Caco-2 (cell line): ENCODE results near the gene MMP12. TPM values are rescaled to one million over a fixed set of nuclear protein-coding genes. Genes with fewer than 3 reads are reported as not detected.

Experiments
- BruUV-seq: library from RNA; stranded (reverse); fragments of 400-500 nt; replicated peaks from 2 replicates; lab custom pipeline; 2021; lab: Mats Ljungman, UMichigan
- CTCF ChIA-PET: fragments of 300-600 bp; sonication (Branson Sonifier 250); formaldehyde crosslinking; loops from one replicate; lab custom pipeline; 2022; ENCODE audit warnings: antibody characterized with exemption; lab: Charles Lee
- POLR2A ChIA-PET: fragments of 300-600 bp; sonication (Branson Sonifier 250); formaldehyde crosslinking; loops from one replicate; lab custom pipeline; 2022; ENCODE audit warnings: antibody characterized with exemption; lab: Charles Lee
- DNase-seq, 2 experiments: peaks; one replicate each; pipeline versions ENCODE4 v3.0.0 to v3.0.0-alpha.2; 2020 to 2022
- H3K27me3 ChIP-seq: replicated peaks from 2 replicates; pipeline ENCODE4 v1.6.0; 2011; ENCODE audit warnings: low read length; ENCODE audit not compliant: control insufficient read depth, insufficient read depth
- H3K36me3 ChIP-seq: 2 replicates; pipeline ENCODE4 v1.5.1; 2011; ENCODE audit warnings: low read length; ENCODE audit not compliant: control insufficient read depth, insufficient read depth
- H3K4me1 ChIP-seq: fragments of 250-450 bp; sonication (Bioruptor Pico); 2 replicates; pipeline ENCODE4 v1.5.1; 2020; ENCODE audit warnings: mild to moderate bottlenecking
- H3K4me3 ChIP-seq: 2 replicates; pipeline ENCODE4 v1.5.1; 2011; ENCODE audit warnings: low read depth, mild to moderate bottlenecking, control low read depth, low read length
- H3K9me3 ChIP-seq: fragments of 250-450 bp; sonication (Bioruptor Pico); 2 replicates; pipeline ENCODE4 v1.5.1; 2020; ENCODE audit warnings: mild to moderate bottlenecking, moderate library complexity
- H3K27ac Mint-ChIP-seq: one replicate; pipeline ENCODE4 v1.8.0; 2022; ENCODE audit warnings: mixed read lengths; ENCODE audit not compliant: unreplicated experiment
- H3K27me3 Mint-ChIP-seq: one replicate; pipeline ENCODE4 v1.8.0; 2022; ENCODE audit warnings: mixed read lengths; ENCODE audit not compliant: insufficient read depth, unreplicated experiment
- H3K36me3 Mint-ChIP-seq: one replicate; pipeline ENCODE4 v1.8.0; 2022; ENCODE audit warnings: mild to moderate bottlenecking, mixed read lengths; ENCODE audit not compliant: insufficient read depth, unreplicated experiment
- H3K4me1 Mint-ChIP-seq: one replicate; pipeline ENCODE4 v1.8.0; 2022; ENCODE audit warnings: low read depth, mixed read lengths; ENCODE audit not compliant: unreplicated experiment
- H3K4me3 Mint-ChIP-seq: one replicate; pipeline ENCODE4 v1.8.0; 2022; ENCODE audit warnings: mild to moderate bottlenecking, moderate library complexity, mixed read lengths; ENCODE audit not compliant: unreplicated experiment
- H3K9me3 Mint-ChIP-seq: one replicate; pipeline ENCODE4 v1.8.0; 2022; ENCODE audit warnings: mixed read lengths; ENCODE audit not compliant: unreplicated experiment
- intact Hi-C: fragments of 100-400 bp; cut with micrococcal nuclease; formaldehyde crosslinking; loops from one replicate; pipeline ENCODE4 v1.10.0; 2022; ENCODE audit not compliant: unreplicated experiment
- total RNA-seq: library from RNA; stranded (reverse); gene quantifications from 2 replicates; pipeline ENCODE4 v1.2.3, GENCODE V29; 2022
- TF ChIP-seq, protein P1 (sequence below), 2 experiments: fragments of 200-600 bp in 1 of 2; IDR thresholded peaks; 1 replicate in 1 of 2; 2 replicates in 1 of 2; pipeline versions ENCODE4 v1.5.1 to v1.8.0; 2011 to 2022; ENCODE audit warnings: antibody characterized with exemption in 1 of 2, control low read depth in 1 of 2, inconsistent platforms in 1 of 2, low read depth in 1 of 2, low read length in 1 of 2, mild to moderate bottlenecking in 1 of 2, moderate library complexity in 1 of 2; ENCODE audit not compliant: insufficient read depth in 1 of 2, severe bottlenecking in 1 of 2, unreplicated experiment in 1 of 2

Gene MMP12
- total RNA-seq, 1 experiment from 2014 or later: not detected

GRCh38 chr11:102836290-102836875 lies 38.4 kb downstream of the MMP12 start:
- BruUV-seq: no TSS peak
- Mint-ChIP-seq H3K27me3 (peaks cover 4% of the 10 kb centered on the region), H3K4me3 (no peak overlapping the region), H3K9me3 (no peaks in the 10 kb centered on the region), H3K27ac (no peak overlapping the region), H3K36me3 (no peaks in the 10 kb centered on the region), H3K4me1 (no peaks in the 10 kb centered on the region)
- H3K36me3 ChIP-seq: no peaks in the 10 kb centered on the region
- POLR2A ChIA-PET: no interaction called here
- no peaks in the 10 kb centered on the region for H3K9me3 ChIP-seq
- no peaks in the 10 kb centered on the region for H3K27me3 ChIP-seq
- intact Hi-C loops: no loop called here
- H3K4me3 ChIP-seq: no peak overlapping the region
- no peaks in the 10 kb centered on the region for H3K4me1 ChIP-seq
- CTCF ChIA-PET: interaction anchor here (0.7 kb wide), 1 partner anchor 13 kb away, joined by 3 read pairs; no protein-coding TSS in a partner anchor
- TF ChIP-seq, protein P1, sequence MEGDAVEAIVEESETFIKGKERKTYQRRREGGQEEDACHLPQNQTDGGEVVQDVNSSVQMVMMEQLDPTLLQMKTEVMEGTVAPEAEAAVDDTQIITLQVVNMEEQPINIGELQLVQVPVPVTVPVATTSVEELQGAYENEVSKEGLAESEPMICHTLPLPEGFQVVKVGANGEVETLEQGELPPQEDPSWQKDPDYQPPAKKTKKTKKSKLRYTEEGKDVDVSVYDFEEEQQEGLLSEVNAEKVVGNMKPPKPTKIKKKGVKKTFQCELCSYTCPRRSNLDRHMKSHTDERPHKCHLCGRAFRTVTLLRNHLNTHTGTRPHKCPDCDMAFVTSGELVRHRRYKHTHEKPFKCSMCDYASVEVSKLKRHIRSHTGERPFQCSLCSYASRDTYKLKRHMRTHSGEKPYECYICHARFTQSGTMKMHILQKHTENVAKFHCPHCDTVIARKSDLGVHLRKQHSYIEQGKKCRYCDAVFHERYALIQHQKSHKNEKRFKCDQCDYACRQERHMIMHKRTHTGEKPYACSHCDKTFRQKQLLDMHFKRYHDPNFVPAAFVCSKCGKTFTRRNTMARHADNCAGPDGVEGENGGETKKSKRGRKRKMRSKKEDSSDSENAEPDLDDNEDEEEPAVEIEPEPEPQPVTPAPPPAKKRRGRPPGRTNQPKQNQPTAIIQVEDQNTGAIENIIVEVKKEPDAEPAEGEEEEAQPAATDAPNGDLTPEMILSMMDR (IDR thresholded peaks at IDR 0.05; ENCODE audit: insufficient read depth in 1 of 2, low read depth in 1 of 2, low read length in 1 of 2, severe bottlenecking in 1 of 2, unreplicated experiment in 1 of 2): no peak
- DNase-seq: no peak

GRCh38 chr11:102833731-102834130 lies 41.1 kb downstream of the MMP12 start:
- Mint-ChIP-seq H3K27ac (no peak overlapping the region), H3K27me3 (peaks cover 4% of the 10 kb centered on the region), H3K4me3 (no peak overlapping the region), H3K4me1 (no peaks in the 10 kb centered on the region), H3K36me3 (no peaks in the 10 kb centered on the region), H3K9me3 (no peaks in the 10 kb centered on the region)
- TF ChIP-seq, protein P1 (IDR thresholded peaks at IDR 0.05; ENCODE audit: insufficient read depth in 1 of 2, low read depth in 1 of 2, low read length in 1 of 2, severe bottlenecking in 1 of 2, unreplicated experiment in 1 of 2): no peak
- H3K4me3 ChIP-seq: no peak overlapping the region
- H3K27me3 ChIP-seq: no peaks in the 10 kb centered on the region
- DNase-seq: no peak
- intact Hi-C loops: no loop called here
- H3K9me3 ChIP-seq: no peaks in the 10 kb centered on the region
- BruUV-seq: no TSS peak
- H3K36me3 ChIP-seq: no peaks in the 10 kb centered on the region
- H3K4me1 ChIP-seq: no peaks in the 10 kb centered on the region
- ChIA-PET POLR2A (no interaction called here), CTCF (no interaction called here)

- intact Hi-C loops: no loop called here
- TF ChIP-seq, protein P1 (IDR thresholded peaks at IDR 0.05; ENCODE audit: insufficient read depth in 1 of 2, low read depth in 1 of 2, low read length in 1 of 2, severe bottlenecking in 1 of 2, unreplicated experiment in 1 of 2): no peak
- Mint-ChIP-seq H3K36me3 (no peaks in the 10 kb centered on the region), H3K4me1 (no peaks in the 10 kb centered on the region), H3K9me3 (peaks cover under 1% of the 10 kb centered on the region), H3K27me3 (no peaks in the 10 kb centered on the region), H3K4me3 (no peak overlapping the region), H3K27ac (no peak overlapping the region)
- no peak for DNase-seq
- ChIA-PET POLR2A (no interaction called here), CTCF (no interaction called here)
- no peaks in the 10 kb centered on the region for H3K27me3 ChIP-seq
- no peaks in the 10 kb centered on the region for H3K9me3 ChIP-seq
- BruUV-seq: no TSS peak
- H3K4me3 ChIP-seq: no peak overlapping the region
- H3K36me3 ChIP-seq: no peaks in the 10 kb centered on the region
- H3K4me1 ChIP-seq: no peaks in the 10 kb centered on the region
Measured at GRCh38 chr11:102832612-102833011, 42.2 kb downstream of the MMP12 start.
